Measurements from ENCODE around the gene USF2. TPM values are rescaled to one million over a fixed set of nuclear protein-coding genes. Genes with fewer than 3 reads are reported as not detected.

The USF2 gene
- total and polyA plus RNA-seq, 2 of the 8 experiments (the other 6 are each of a cell fraction or from before 2014, with no cell fraction given): 74.1 to 109 TPM

GRCh38 chr19:35220315-35220921 lies 48.3 kb upstream of the USF2 start:
- no peak overlapping the region for H3K18ac ChIP-seq (ENCODE audit: extremely low read depth, low read length)
- POLR2A ChIA-PET (ENCODE audit: partially characterized antibody): interaction anchor here (0.8 to 1.4 kb wide), 3 partner anchors 15 to 78 kb away, joined by 3 read pairs; no protein-coding TSS in a partner anchor

More at GRCh38 chr19:35220315-35220921, 48.3 kb upstream of the USF2 start:
- Histone ChIP-seq H3K23ac (ENCODE audit: insufficient read length) (no peak overlapping the region), H3K79me1 (ENCODE audit: low read depth, low read length) (no peaks in the 10 kb centered on the region), H2BK5ac (ENCODE audit: low read depth, low read length) (no peak overlapping the region), H3K36me3 (ENCODE audit: control insufficient read depth in 2 of 4, insufficient read depth in 4 of 4, low read length in 3 of 4) (no peaks in the 10 kb centered on the region), H3K4me1 (replicated peaks in 1 of 4; ENCODE audit: control insufficient read depth in 3 of 4, insufficient read depth in 4 of 4, low read length in 3 of 4) (peaks cover 0 to 7% (median 3%) of the 10 kb centered on the region in 4 experiments; a peak in 4 of 7 replicates), H3K14ac (ENCODE audit: insufficient read length) (no peak overlapping the region), H4K20me1 (replicated peaks in 1 of 2; ENCODE audit: control insufficient read depth in 1 of 2, insufficient read depth in 2 of 2, low read length in 2 of 2) (no peaks in the 10 kb centered on the region), H2BK120ac (replicated peaks; ENCODE audit: low read depth, low read length) (no peak overlapping the region), H2AFZ (ENCODE audit: low read length) (no peak overlapping the region), H3K56ac (replicated peaks; ENCODE audit: insufficient read length, low read depth, low read length) (no peak overlapping the region), H3K27me3 (replicated peaks in 1 of 4; ENCODE audit: control insufficient read depth in 3 of 4, extremely low read depth in 1 of 4, insufficient read depth in 3 of 4, low read length in 3 of 4) (no peaks in the 10 kb centered on the region), H2BK15ac (ENCODE audit: low read length) (no peak overlapping the region), H3K4ac (replicated peaks; ENCODE audit: insufficient read length, low read depth, low read length) (peak overlapping the region; percentile 65), H3K4me3 (ENCODE audit: extremely low read depth in 1 of 4, insufficient read depth in 2 of 4, low read depth in 3 of 4, low read length in 4 of 4) (no peak overlapping the region), H3K23me2 (ENCODE audit: low read depth, low read length) (no peaks in the 10 kb centered on the region), H4K8ac (ENCODE audit: extremely low read depth, insufficient read depth, low read length) (no peak overlapping the region), H4K91ac (replicated peaks; ENCODE audit: insufficient read length, low read length) (peak overlapping the region; percentile 25), H2AK5ac (ENCODE audit: low read depth, low read length) (no peak overlapping the region), H3K9ac (replicated peaks in 1 of 4; ENCODE audit: extremely low read depth in 1 of 4, low read depth in 3 of 4, low read length in 3 of 4) (no peak overlapping the region), H3K79me2 (ENCODE audit: control insufficient read depth in 1 of 2, insufficient read depth in 2 of 2, low read length in 2 of 2) (no peaks in the 10 kb centered on the region), H2BK20ac (ENCODE audit: low read length) (peak overlapping the region; percentile 66; the same call in 1 of the 2 replicates), H4K5ac (ENCODE audit: insufficient read length, low read depth, low read length) (no peak overlapping the region), H2BK12ac (ENCODE audit: low read depth, low read length) (no peak overlapping the region), H3K27ac (ENCODE audit: low read depth, low read length) (no peak overlapping the region; the same call in 1 of the 2 replicates), H3K9me3 (ENCODE audit: insufficient read depth in 2 of 2, low read depth in 1 of 2, low read length in 1 of 2) (peaks cover 4 to 14% of the 10 kb centered on the region in 2 experiments), H3K4me2 (ENCODE audit: insufficient read depth in 1 of 2, low read depth in 2 of 2, low read length in 2 of 2) (no peak overlapping the region)
- no peak for DNase-seq (ENCODE audit: low read depth in 1 of 2, low spot score in 2 of 2)
- FAIRE-seq: peak; percentile 13
- TF ChIP-seq MAX (IDR thresholded peaks at IDR 0.05): peak; percentile 64; the same call in 1 of the 2 replicates
- TF ChIP-seq SIRT6 (IDR thresholded peaks at IDR 0.05; ENCODE audit: low read length): no peak
- no peak for TF ChIP-seq TCF12 (IDR thresholded peaks at IDR 0.05; ENCODE audit: low read depth, low read length)
- TF ChIP-seq E2F6 (IDR thresholded peaks at IDR 0.05): peak; percentile 39; the same call in 1 of the 2 replicates
- WGBS, 2 experiments (ENCODE audit: extremely low coverage in 1 of 2, insufficient coverage in 1 of 2, insufficient read length in 1 of 2, insufficient replicate concordance in 2 of 2, low coverage in 1 of 2, low lambda C conversion rate in 2 of 2, missing lambda C conversion rate in 1 of 2): 70% methylated on average over 3 of the region's 3 CpGs; no CpG with 5 or more reads in 1 of the 2 experiments
- CTCF ChIA-PET (ENCODE audit: partially characterized antibody): interaction anchor here (0.5 to 1.7 kb wide), 5 partner anchors 17 to 170 kb away, joined by 3 to 6 read pairs (median 3); no protein-coding TSS in a partner anchor

All from H1 (cell line).